ENCODE results near the gene CHGA.

CHGA gene

GRCh38 chr14:92941531-92941930 lies 18.6 kb downstream of the CHGA start:
- H3K4me3 ChIP-seq (ENCODE audit: low read depth, low read length), result no peak overlapping the region
- no peak for TF ChIP-seq CTCF (conservative IDR thresholded peaks at IDR 0.05; ENCODE audit: low read depth, low read length)
- DNase-seq (ENCODE audit: low read depth), result no peak

GRCh38 chr14:92942136-92942535 lies 19.2 kb downstream of the CHGA start:
- no peak overlapping the region for H3K4me3 ChIP-seq (ENCODE audit: low read depth, low read length)
- no peak for TF ChIP-seq CTCF (conservative IDR thresholded peaks at IDR 0.05; ENCODE audit: low read depth, low read length)
- no peak for DNase-seq (ENCODE audit: low read depth)

- DNase-seq (ENCODE audit: low read depth), result no peak
- TF ChIP-seq CTCF (conservative IDR thresholded peaks at IDR 0.05; ENCODE audit: low read depth, low read length), result no peak
- H3K4me3 ChIP-seq (ENCODE audit: low read depth, low read length), result no peak overlapping the region
These were observed 19.6 kb downstream of the CHGA start for GRCh38 chr14:92942576-92942975.

GRCh38 chr14:92942976-92943710 lies 20.2 kb downstream of the CHGA start:
- no peak for DNase-seq (ENCODE audit: low read depth)
- TF ChIP-seq CTCF (conservative IDR thresholded peaks at IDR 0.05; ENCODE audit: low read depth, low read length), result no peak
- H3K4me3 ChIP-seq (ENCODE audit: low read depth, low read length), result no peak overlapping the region

- TF ChIP-seq CTCF (conservative IDR thresholded peaks at IDR 0.05; ENCODE audit: low read depth, low read length), result no peak
- no peak for DNase-seq (ENCODE audit: low read depth)
- H3K4me3 ChIP-seq (ENCODE audit: low read depth, low read length), result no peak overlapping the region
These were observed 21.1 kb downstream of the CHGA start for GRCh38 chr14:92943855-92944570.

- DNase-seq (ENCODE audit: low read depth), result no peak
- no peak overlapping the region for H3K4me3 ChIP-seq (ENCODE audit: low read depth, low read length)
- TF ChIP-seq CTCF (conservative IDR thresholded peaks at IDR 0.05; ENCODE audit: low read depth, low read length), result no peak
These were observed 22.0 kb downstream of the CHGA start for GRCh38 chr14:92944976-92945375.

- no peak for DNase-seq (ENCODE audit: low read depth)
- no peak overlapping the region for H3K4me3 ChIP-seq (ENCODE audit: low read depth, low read length)
- no peak for TF ChIP-seq CTCF (conservative IDR thresholded peaks at IDR 0.05; ENCODE audit: low read depth, low read length)
These were observed 22.6 kb downstream of the CHGA start for GRCh38 chr14:92945544-92945943.
